IMR-90 (cell line): ENCODE results near the gene IFT43. TPM values are rescaled to one million over a fixed set of nuclear protein-coding genes. Genes with fewer than 3 reads are reported as not detected.

Experiments
- ATAC-seq: fragments of 200-7000 bp; cut with Tn5 transposase; 2 replicates; pipeline ENCODE4 v1.9.1; 2020; ENCODE audit warnings: low read depth, mild to moderate bottlenecking, moderate library complexity
- BruUV-seq: library from RNA; stranded (reverse); fragments of 400-500 nt; replicated peaks from 2 replicates; lab custom pipeline; 2021; lab: Mats Ljungman, UMichigan
- CTCF ChIA-PET: fragments of 300-600 bp; formaldehyde crosslinking; extraction: SDS; loops from one replicate; lab custom pipeline; 2021; ENCODE audit warnings: antibody characterized with exemption; lab: Yijun Ruan, JAX
- POLR2A ChIA-PET: fragments of 300-600 bp; sonication (Branson Sonifier 250); formaldehyde crosslinking; loops from one replicate; lab custom pipeline; 2022; ENCODE audit warnings: antibody characterized with exemption; ENCODE audit not compliant: unreplicated experiment; lab: Charles Lee
- DNase-seq: peaks from one replicate; pipeline ENCODE4 v3.0.0; 2013
- H2AFZ ChIP-seq: replicated peaks from 2 replicates; pipeline ENCODE3; 2013; ENCODE audit warnings: low read length, mild to moderate bottlenecking; ENCODE audit not compliant: poor library complexity
- H2AK5ac ChIP-seq: 2 replicates; pipeline ENCODE4 v1.6.1; 2013; ENCODE audit warnings: low read depth, low read length, inconsistent platforms
- H2AK9ac ChIP-seq: replicated peaks from 2 replicates; pipeline ENCODE3; 2013; ENCODE audit warnings: mild to moderate bottlenecking, low read depth, low read length, moderate library complexity; ENCODE audit not compliant: poor library complexity
- H2BK120ac ChIP-seq: 2 replicates; pipeline ENCODE4 v1.6.1; 2013; ENCODE audit warnings: low read depth, low read length, inconsistent platforms
- H2BK15ac ChIP-seq: 3 replicates; pipeline ENCODE4 v1.6.1; 2013; ENCODE audit warnings: low read depth, low read length, inconsistent platforms
- H2BK20ac ChIP-seq: 2 replicates; pipeline ENCODE4 v1.6.1; 2013; ENCODE audit warnings: low read depth, mild to moderate bottlenecking, inconsistent platforms, low read length, moderate library complexity
- H2BK5ac ChIP-seq: 2 replicates; pipeline ENCODE4 v1.6.1; 2013; ENCODE audit warnings: mild to moderate bottlenecking, low read depth, low read length, inconsistent platforms; ENCODE audit not compliant: poor library complexity, severe bottlenecking
- H3K14ac ChIP-seq: replicated peaks from 2 replicates; pipeline ENCODE4 v1.6.1; 2013; ENCODE audit warnings: low read depth, low read length, inconsistent platforms
- H3K18ac ChIP-seq: 2 replicates; pipeline ENCODE4 v1.6.1; 2013; ENCODE audit warnings: low read depth, low read length, control low read depth
- H3K23ac ChIP-seq: 2 replicates; pipeline ENCODE4 v1.6.1; 2013; ENCODE audit warnings: low read depth, low read length, inconsistent platforms
- H3K27ac ChIP-seq: 2 replicates; pipeline ENCODE4 v1.5.1; 2013; ENCODE audit warnings: mild to moderate bottlenecking, control low read depth, low read length; ENCODE audit not compliant: insufficient read depth
- H3K27me3 ChIP-seq: 2 replicates; pipeline ENCODE4 v1.6.1; 2013; ENCODE audit warnings: low read length; ENCODE audit not compliant: control insufficient read depth, insufficient read depth
- H3K36me3 ChIP-seq: 2 replicates; pipeline ENCODE4 v1.6.1; 2013; ENCODE audit warnings: low read length, mixed read lengths; ENCODE audit not compliant: control insufficient read depth, insufficient read depth
- H3K4ac ChIP-seq: 2 replicates; pipeline ENCODE4 v1.6.1; 2013; ENCODE audit warnings: low read depth, low read length, inconsistent platforms
- H3K4me1 ChIP-seq: 2 replicates; pipeline ENCODE4 v1.6.1; 2013; ENCODE audit warnings: low read length, mixed read lengths; ENCODE audit not compliant: control insufficient read depth, insufficient read depth
- H3K4me2 ChIP-seq: 2 replicates; pipeline ENCODE4 v1.6.1; 2013; ENCODE audit warnings: low read depth, mild to moderate bottlenecking, control low read depth, low read length, moderate library complexity
- H3K4me3 ChIP-seq: 2 replicates; pipeline ENCODE4 v1.5.1; 2013; ENCODE audit warnings: low read depth, mild to moderate bottlenecking, control low read depth, low read length, moderate library complexity; ENCODE audit not compliant: insufficient read depth
- H3K56ac ChIP-seq: 2 replicates; pipeline ENCODE4 v1.6.1; 2013; ENCODE audit warnings: low read length, inconsistent platforms; ENCODE audit not compliant: insufficient read depth; ENCODE audit errors: extremely low read depth
- H3K79me1 ChIP-seq, 2 experiments: 2 replicates each; pipeline ENCODE4 v1.6.1; 2013; ENCODE audit warnings: low read length in 2 of 2, inconsistent platforms in 1 of 2, low read depth in 1 of 2
- H3K9ac ChIP-seq: 2 replicates; pipeline ENCODE4 v1.6.1; 2013; ENCODE audit warnings: low read depth, low read length, control low read depth
- H3K9me1 ChIP-seq: 2 replicates; pipeline ENCODE4 v1.6.1; 2013; ENCODE audit warnings: low read length, inconsistent platforms; ENCODE audit not compliant: insufficient read depth
- H3K9me3 ChIP-seq: 2 replicates; pipeline ENCODE4 v1.6.1; 2013; ENCODE audit warnings: low read length; ENCODE audit not compliant: control insufficient read depth, insufficient read depth
- H4K20me1 ChIP-seq: 2 replicates; pipeline ENCODE4 v1.6.1; 2013; ENCODE audit warnings: low read length, inconsistent platforms; ENCODE audit not compliant: insufficient read depth
- H4K5ac ChIP-seq: 2 replicates; pipeline ENCODE4 v1.6.1; 2013; ENCODE audit warnings: mild to moderate bottlenecking, low read depth, low read length, control low read depth
- H4K8ac ChIP-seq, 2 experiments: 2 replicates each; pipeline ENCODE4 v1.6.1; 2013; ENCODE audit warnings: low read depth in 2 of 2, low read length in 2 of 2, control low read depth in 1 of 2, inconsistent platforms in 1 of 2
- H4K91ac ChIP-seq: 2 replicates; pipeline ENCODE4 v1.6.1; 2013; ENCODE audit warnings: low read depth, low read length, inconsistent platforms; ENCODE audit not compliant: insufficient read depth
- BHLHE40 ChIP-seq: fragments of 150-350 bp; IDR thresholded peaks from 2 replicates; pipeline ENCODE4 v1.6.1; 2016; ENCODE audit warnings: mild to moderate bottlenecking, low read depth, low read length
- CEBPB ChIP-seq: IDR thresholded peaks from 2 replicates; pipeline ENCODE4 v1.6.1; 2012; ENCODE audit warnings: low read depth, low read length, improper control_type of control experiment
- CHD1 ChIP-seq: IDR thresholded peaks from 2 replicates; pipeline ENCODE4 v1.6.1; 2012; ENCODE audit warnings: low read depth, low read length, improper control_type of control experiment
- FOS ChIP-seq: fragments of 150-350 bp; IDR thresholded peaks from 2 replicates; pipeline ENCODE4 v1.6.1; 2016; ENCODE audit warnings: low read depth, low read length
- MAFK ChIP-seq: IDR thresholded peaks from 2 replicates; pipeline ENCODE4 v1.6.1; 2012; ENCODE audit warnings: low read depth, low read length, improper control_type of control experiment
- MAZ ChIP-seq: IDR thresholded peaks from 2 replicates; pipeline ENCODE4 v1.6.1; 2012; ENCODE audit warnings: low read depth, mild to moderate bottlenecking, low read length, improper control_type of control experiment, moderate library complexity, borderline replicate concordance
- MXI1 ChIP-seq: IDR thresholded peaks from 2 replicates; pipeline ENCODE4 v1.6.1; 2012; ENCODE audit warnings: low read depth, mild to moderate bottlenecking, low read length, moderate library complexity, borderline replicate concordance
- NFE2L2 ChIP-seq: fragments of 150-350 bp; IDR thresholded peaks from 2 replicates; pipeline ENCODE4 v1.6.1; 2016; ENCODE audit warnings: low read depth, mild to moderate bottlenecking, low read length
- POLR2A ChIP-seq: IDR thresholded peaks from 2 replicates; pipeline ENCODE4 v1.6.1; 2012; ENCODE audit warnings: mild to moderate bottlenecking, low read depth, low read length
- RAD21 ChIP-seq: IDR thresholded peaks from 2 replicates; pipeline ENCODE4 v1.6.1; 2012; ENCODE audit warnings: low read length, improper control_type of control experiment
- RCOR1 ChIP-seq: IDR thresholded peaks from 2 replicates; pipeline ENCODE4 v1.6.1; 2012; ENCODE audit warnings: mild to moderate bottlenecking, low read length, improper control_type of control experiment; ENCODE audit not compliant: insufficient replicate concordance
- RFX5 ChIP-seq: IDR thresholded peaks from 2 replicates; pipeline ENCODE4 v1.8.0; 2012; ENCODE audit warnings: low read depth, mild to moderate bottlenecking, low read length, moderate library complexity
- SMC3 ChIP-seq: fragments of 150-350 bp; IDR thresholded peaks from 2 replicates; pipeline ENCODE4 v1.6.1; 2016; ENCODE audit warnings: low read depth, mild to moderate bottlenecking, antibody characterized with exemption, low read length, moderate library complexity
- USF2 ChIP-seq: fragments of 150-350 bp; IDR thresholded peaks from 2 replicates; pipeline ENCODE4 v1.6.1; 2017; ENCODE audit warnings: mild to moderate bottlenecking, antibody characterized with exemption, low read length, low read depth
- WGBS, 2 experiments: methylation state at CpG; one replicate each; pipeline versions ENCODE4 v1.1.5 to v1.1.7; 2013; ENCODE audit warnings: missing lambda C conversion rate in 2 of 2; ENCODE audit not compliant: insufficient read length in 1 of 2; ENCODE audit errors: extremely low coverage in 2 of 2; 5-methylcytosine and 5-hydroxymethylcytosine counted together
- dilution Hi-C: fragments of 300-500 bp; cut with HindIII; formaldehyde crosslinking; loops from one replicate; pipeline ENCODE4 v1.14.3; 2018; ENCODE audit warnings: low sequenced_read_pairs; ENCODE audit not compliant: unreplicated experiment
- in situ Hi-C: fragments of 300-500 bp; cut with MboI; formaldehyde crosslinking; loops from 3 replicates; pipeline ENCODE4 v1.14.3; 2019; ENCODE audit warnings: low sequenced_read_pairs, inconsistent platforms, mixed read lengths
- intact Hi-C: fragments of 100-400 bp; cut with micrococcal nuclease; formaldehyde crosslinking; loops from 2 replicates; pipeline ENCODE4 v1.10.0; 2022
- polyA plus RNA-seq, 3 experiments: library from polyadenylated mRNA; depleted of rRNA; stranded (reverse); fragments of >200 nt; gene quantifications; 2 replicates each; pipeline ENCODE4 v1.2.3, GENCODE V29; 2012; ENCODE audit warnings: low replicate concordance in 1 of 3
- total RNA-seq: library from RNA; depleted of rRNA; stranded (reverse); fragments of >200 nt; gene quantifications from 2 replicates; pipeline ENCODE4 v1.2.3, GENCODE V29; 2012
- TF ChIP-seq, protein P1 (sequence below): conservative IDR thresholded peaks from 2 replicates; pipeline ENCODE4 v1.5.1; 2012; ENCODE audit warnings: mild to moderate bottlenecking, low read depth, low read length, improper control_type of control experiment
- TF ChIP-seq, protein P2 (sequence below): fragments of 150-350 bp; IDR thresholded peaks from 2 replicates; pipeline ENCODE4 v1.6.1; 2016; ENCODE audit warnings: low read depth, mild to moderate bottlenecking, low read length, moderate library complexity, borderline replicate concordance

IFT43 gene
- total and polyA plus RNA-seq, 2 of the 4 experiments (the other 2 are of a cell fraction): 41.4 to 43.2 TPM

DNA sequence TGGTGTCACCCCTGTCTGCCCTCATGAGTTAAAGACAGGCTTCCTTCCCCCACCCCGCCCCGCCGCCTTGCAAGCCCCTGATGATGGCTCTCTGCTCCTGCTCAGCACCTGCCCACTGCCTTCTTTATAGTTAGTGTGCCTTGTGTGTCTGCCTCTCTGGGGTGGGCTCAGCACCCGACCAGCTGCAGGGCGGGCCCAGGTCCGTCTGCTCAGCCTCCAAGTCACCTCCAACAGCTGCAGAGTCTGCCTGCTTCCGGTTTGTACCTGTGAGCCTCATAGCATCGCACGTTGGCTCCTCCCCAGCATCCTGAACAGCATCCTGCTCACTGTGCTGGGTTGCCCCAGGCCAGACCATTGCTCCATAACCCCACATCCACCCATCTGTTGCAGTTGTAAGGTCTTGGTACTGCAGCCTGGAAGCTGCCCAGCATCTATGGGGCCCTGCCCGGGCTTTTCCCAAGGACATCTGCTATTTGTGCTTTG lies 7.3 kb upstream of the IFT43 start:
- Histone ChIP-seq H3K9ac (no peak overlapping the region), H3K27ac (no peak overlapping the region), H4K91ac (no peak overlapping the region), H3K9me1 (no peaks in the 10 kb centered on the region), H2BK5ac (no peak overlapping the region), H3K23ac (no peak overlapping the region), H3K79me1 (no peaks in the 10 kb centered on the region), H3K4me3 (no peak overlapping the region), H3K4me1 (peaks cover 7% of the 10 kb centered on the region; the same call in 1 of the 2 replicates), H2BK15ac (no peak overlapping the region), H4K5ac (no peak overlapping the region), H4K8ac (no peak overlapping the region), H3K18ac (no peak overlapping the region), H3K4me2 (no peak overlapping the region), H3K27me3 (no peaks in the 10 kb centered on the region; the same call in none of the 2 replicates), H3K9me3 (no peaks in the 10 kb centered on the region), H3K36me3 (no peaks in the 10 kb centered on the region), H2BK120ac (no peak overlapping the region), H3K4ac (no peak overlapping the region), H3K56ac (no peak overlapping the region), H2BK20ac (no peak overlapping the region), H2AK9ac (no peak overlapping the region), H2AFZ (no peak overlapping the region), H3K14ac (no peak overlapping the region), H2AK5ac (no peak overlapping the region), H4K20me1 (no peaks in the 10 kb centered on the region)
- ChIA-PET POLR2A (no interaction called here), CTCF (interaction anchor here (0.9 to 5.3 kb wide), 4 partner anchors 16 to 268 kb away, joined by 3 to 63 read pairs (median 13); no protein-coding TSS in a partner anchor)
- TF ChIP-seq, protein P1, sequence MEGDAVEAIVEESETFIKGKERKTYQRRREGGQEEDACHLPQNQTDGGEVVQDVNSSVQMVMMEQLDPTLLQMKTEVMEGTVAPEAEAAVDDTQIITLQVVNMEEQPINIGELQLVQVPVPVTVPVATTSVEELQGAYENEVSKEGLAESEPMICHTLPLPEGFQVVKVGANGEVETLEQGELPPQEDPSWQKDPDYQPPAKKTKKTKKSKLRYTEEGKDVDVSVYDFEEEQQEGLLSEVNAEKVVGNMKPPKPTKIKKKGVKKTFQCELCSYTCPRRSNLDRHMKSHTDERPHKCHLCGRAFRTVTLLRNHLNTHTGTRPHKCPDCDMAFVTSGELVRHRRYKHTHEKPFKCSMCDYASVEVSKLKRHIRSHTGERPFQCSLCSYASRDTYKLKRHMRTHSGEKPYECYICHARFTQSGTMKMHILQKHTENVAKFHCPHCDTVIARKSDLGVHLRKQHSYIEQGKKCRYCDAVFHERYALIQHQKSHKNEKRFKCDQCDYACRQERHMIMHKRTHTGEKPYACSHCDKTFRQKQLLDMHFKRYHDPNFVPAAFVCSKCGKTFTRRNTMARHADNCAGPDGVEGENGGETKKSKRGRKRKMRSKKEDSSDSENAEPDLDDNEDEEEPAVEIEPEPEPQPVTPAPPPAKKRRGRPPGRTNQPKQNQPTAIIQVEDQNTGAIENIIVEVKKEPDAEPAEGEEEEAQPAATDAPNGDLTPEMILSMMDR: no peak
- TF ChIP-seq RFX5: no peak
- no peak for TF ChIP-seq USF2
- no peak for TF ChIP-seq RAD21
- no peak for TF ChIP-seq CEBPB
- no peak for TF ChIP-seq CHD1
- TF ChIP-seq FOS: no peak
- TF ChIP-seq NFE2L2: no peak
- TF ChIP-seq POLR2A: no peak
- TF ChIP-seq, protein P2, sequence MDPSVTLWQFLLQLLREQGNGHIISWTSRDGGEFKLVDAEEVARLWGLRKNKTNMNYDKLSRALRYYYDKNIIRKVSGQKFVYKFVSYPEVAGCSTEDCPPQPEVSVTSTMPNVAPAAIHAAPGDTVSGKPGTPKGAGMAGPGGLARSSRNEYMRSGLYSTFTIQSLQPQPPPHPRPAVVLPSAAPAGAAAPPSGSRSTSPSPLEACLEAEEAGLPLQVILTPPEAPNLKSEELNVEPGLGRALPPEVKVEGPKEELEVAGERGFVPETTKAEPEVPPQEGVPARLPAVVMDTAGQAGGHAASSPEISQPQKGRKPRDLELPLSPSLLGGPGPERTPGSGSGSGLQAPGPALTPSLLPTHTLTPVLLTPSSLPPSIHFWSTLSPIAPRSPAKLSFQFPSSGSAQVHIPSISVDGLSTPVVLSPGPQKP: no peak
- no peak for TF ChIP-seq MAZ
- no peak for TF ChIP-seq MXI1
- no peak for TF ChIP-seq SMC3
- no peak for TF ChIP-seq BHLHE40
- no peak for TF ChIP-seq RCOR1
- TF ChIP-seq MAFK: no peak
- ATAC-seq: no peak
- in situ Hi-C loops (loop anchor here (25.0 kb wide), 1 partner anchor 1084 kb away; no protein-coding TSS in a partner anchor), dilution Hi-C loops (no loop called here), intact Hi-C loops (no loop called here)
- 86% methylated on average over 3 of the region's 10 CpGs; no CpG with 5 or more reads in 1 of the 2 experiments for WGBS, 2 experiments
- no TSS peak for BruUV-seq
- DNase-seq: no peak
